Stimulated activated CD4-positive, alpha-beta T cell treated with anti-CD3 and anti-CD28 coated beads, Interleukin-4, amount 100 ng/mL, for 1 hour (primary cell): ENCODE results near the gene PCDHGA4.
A peak's percentile ranks its signal among the peaks of the same experiment; 100 is the strongest.
"Not testable (repeated sequence)": the region's sequence is repeated elsewhere in the genome, so short reads cannot be mapped to it uniquely, and the experiment has no call there.

Experiments used
- DNase-seq: peaks from one replicate; pipeline ENCODE4 v3.0.0-alpha.2; 2020

The PCDHGA4 gene

GRCh38 chr5:141354900-141355469 lies at the start of gene PCDHGA4:
TSS of gene PCDHGA4 (plus strand) at chr5:141355021. CDS start at chr5:141355108, 87 bp downstream.
- DNase-seq = no peak

DNA sequence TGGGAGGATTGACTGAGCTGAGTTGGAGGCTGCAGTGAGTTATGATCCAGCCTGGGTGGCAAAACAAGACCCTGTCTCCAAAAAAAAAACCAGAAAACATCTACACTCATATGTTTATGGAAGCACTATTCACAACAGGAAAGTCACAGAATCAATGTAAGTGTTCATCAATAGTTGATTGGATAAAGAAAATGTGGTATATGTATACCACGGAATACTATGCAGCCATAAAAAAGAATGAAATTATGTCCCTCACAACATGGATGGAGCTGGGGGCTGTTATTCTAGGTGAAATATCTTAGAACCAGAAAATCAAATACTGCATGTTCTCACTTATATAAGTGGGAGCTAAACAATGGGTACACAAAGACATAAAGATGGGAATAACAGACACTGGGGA lies 48.2 kb upstream of the PCDHGA4 start:
- no peak for DNase-seq

DNA sequence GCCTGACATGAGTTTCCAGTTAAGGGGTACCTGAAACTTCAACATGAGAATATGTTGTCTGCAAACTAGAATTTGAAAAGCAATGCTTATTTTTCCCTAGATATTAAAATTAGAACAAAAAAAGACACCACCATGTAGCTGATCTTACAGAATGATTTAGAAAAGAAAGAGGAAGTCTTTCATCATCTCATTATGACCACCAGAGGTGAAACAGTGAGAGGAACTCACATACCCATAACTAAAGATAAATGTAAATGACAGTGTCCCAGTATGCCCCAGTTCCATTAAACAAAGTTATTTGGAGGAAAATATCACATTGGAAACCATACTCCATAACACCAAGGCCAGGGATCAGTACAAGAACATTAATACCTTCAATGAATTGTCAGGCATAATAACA lies 41.1 kb upstream of the PCDHGA4 start:
- DNase-seq = no peak

GRCh38 chr5:141316963-141317362 lies 37.9 kb upstream of the PCDHGA4 start:
- not testable (repeated sequence) for DNase-seq

- no peak for DNase-seq
Observed at GRCh38 chr5:141319202-141319601, 35.6 kb upstream of the PCDHGA4 start.

- DNase-seq = no peak
Observed at GRCh38 chr5:141319699-141320098, 35.1 kb upstream of the PCDHGA4 start.

DNA sequence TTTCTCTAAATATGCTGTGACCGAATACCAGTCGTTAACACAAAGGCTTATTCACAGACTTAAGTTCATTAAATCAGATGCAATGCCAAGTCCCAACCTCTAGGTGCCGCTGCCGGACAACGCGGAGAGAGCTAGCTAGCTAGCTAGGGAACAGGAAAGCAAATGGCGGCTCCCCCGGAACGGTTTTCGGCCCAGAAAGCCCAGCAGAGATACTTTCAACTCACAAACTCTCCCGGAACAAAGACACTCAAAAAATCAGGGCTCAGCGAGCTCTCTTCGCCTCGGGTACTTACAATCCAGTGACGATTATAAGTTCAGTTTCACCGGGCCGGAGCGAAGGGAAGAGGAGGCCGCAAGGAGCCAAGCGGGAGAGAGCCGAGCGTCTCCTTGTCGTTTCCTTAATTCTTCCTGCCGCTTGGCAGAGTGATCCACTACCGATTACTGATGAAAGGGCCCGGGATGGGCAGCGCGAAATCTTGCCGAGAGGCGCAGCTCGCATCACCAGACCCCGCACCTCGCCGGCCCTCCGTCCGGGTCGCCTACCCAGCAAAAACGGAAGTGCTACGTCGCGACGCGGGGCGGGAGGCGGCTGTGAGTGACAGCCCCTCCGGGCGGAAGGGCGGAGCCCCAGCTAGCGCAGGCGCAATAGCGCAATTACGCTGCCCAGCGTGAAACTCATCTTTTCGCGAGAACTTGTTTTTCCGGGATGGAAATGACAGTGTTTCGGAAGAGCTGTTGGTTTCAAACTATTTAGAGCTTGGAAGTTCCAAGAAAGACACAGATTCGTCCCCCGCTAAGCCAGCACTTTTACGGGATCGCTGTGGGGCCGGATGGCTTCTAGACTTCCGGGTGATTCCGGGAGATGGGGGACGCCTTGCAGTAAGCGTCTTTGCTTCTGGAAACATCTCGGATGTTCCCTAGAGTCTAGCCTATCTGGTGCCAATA lies 34.3 kb upstream of the PCDHGA4 start, which contains the start of gene TAF7:
Gene TAF7, minus strand, starts transcription at position 560 of the 945 bp plus-strand sequence. CDS start 740 bp downstream, outside the sequence.
- peak; percentile 93 for DNase-seq

DNA sequence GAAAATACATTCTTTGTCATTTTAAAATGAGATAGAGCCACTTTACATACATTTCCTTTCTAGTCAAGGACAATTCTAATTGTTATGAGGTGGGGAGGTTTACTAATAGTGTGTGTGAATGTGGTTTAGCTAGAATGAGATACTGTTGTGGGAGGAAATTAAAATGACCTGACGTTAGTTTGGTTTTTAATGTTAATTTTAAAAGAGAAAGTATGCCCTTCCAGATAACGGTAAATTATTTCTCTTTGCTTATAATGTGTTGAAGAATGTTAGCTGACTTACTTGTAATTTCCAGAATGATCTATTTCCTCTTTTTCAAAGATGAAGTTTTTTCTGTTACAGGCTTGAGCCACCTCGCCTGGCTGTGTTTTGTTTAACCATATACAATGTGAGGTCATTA lies 32.6 kb upstream of the PCDHGA4 start:
- no peak for DNase-seq

- DNase-seq = peak; percentile 70
Observed at GRCh38 chr5:141326088-141326854, 28.6 kb upstream of the PCDHGA4 start.

- DNase-seq = no peak
Observed at GRCh38 chr5:141328231-141328630, 26.6 kb upstream of the PCDHGA4 start.

- DNase-seq = peak; percentile 25
Observed at GRCh38 chr5:141330299-141331080, 24.3 kb upstream of the PCDHGA4 start, which contains the start of gene PCDHGA1. TSS of gene PCDHGA1 (plus strand) at chr5:141330514.

- DNase-seq = not testable (repeated sequence)
Observed at GRCh38 chr5:141332571-141332970, 22.2 kb upstream of the PCDHGA4 start.

- DNase-seq = no peak
Observed at GRCh38 chr5:141338538-141339306, 16.1 kb upstream of the PCDHGA4 start, which contains the start of gene PCDHGA2. TSS of gene PCDHGA2 (plus strand) at chr5:141338760.

DNA sequence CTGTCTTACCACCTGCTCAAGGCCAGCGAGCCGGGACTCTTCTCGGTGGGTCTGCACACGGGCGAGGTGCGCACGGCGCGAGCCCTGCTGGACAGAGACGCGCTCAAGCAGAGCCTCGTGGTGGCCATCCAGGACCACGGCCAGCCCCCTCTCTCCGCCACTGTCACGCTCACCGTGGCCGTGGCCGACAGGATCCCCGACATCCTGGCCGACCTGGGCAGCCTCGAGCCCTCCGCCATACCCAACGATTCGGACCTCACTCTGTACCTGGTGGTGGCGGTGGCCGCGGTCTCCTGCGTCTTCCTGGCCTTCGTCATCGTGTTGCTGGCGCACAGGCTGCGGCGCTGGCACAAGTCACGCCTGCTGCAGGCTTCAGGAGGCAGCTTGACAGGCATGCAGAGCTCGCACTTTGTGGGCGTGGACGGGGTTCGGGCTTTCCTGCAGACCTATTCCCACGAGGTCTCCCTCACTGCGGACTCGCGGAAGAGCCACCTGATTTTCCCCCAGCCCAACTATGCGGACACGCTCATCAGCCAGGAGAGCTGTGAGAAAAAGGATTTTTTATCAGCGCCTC lies 14.0 kb upstream of the PCDHGA4 start:
- DNase-seq = not testable (repeated sequence)

- DNase-seq = no peak
Observed at GRCh38 chr5:141342773-141343172, 12.0 kb upstream of the PCDHGA4 start.

- DNase-seq = no peak
Observed at GRCh38 chr5:141343242-141343952, 11.4 kb upstream of the PCDHGA4 start, which contains the start of gene PCDHGA3. TSS of gene PCDHGA3 (plus strand) at chr5:141343829. CDS start at chr5:141344034, 205 bp downstream.

DNA sequence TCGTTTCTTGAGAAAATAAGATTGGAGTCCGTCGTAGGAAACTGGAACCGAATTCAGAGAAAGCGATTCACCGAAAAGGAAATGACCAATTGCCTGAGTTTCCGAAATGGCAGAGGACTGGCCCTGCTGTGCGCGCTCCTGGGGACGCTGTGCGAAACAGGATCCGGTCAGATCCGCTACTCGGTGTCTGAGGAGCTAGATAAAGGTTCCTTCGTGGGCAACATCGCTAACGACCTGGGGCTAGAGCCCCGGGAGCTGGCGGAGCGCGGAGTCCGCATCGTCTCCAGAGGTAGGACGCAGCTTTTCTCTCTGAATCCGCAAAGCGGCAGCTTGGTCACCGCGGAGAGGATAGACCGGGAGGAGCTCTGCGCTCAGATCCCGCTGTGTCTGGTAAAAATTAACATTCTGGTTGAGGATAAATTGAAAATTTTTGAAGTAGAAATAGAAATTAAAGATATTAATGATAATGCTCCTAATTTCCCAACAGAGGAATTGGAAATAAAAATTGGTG lies 10.8 kb upstream of the PCDHGA4 start:
- DNase-seq = no peak

- no peak for DNase-seq
Observed at GRCh38 chr5:141345327-141345726, 9.5 kb upstream of the PCDHGA4 start.

GRCh38 chr5:141346017-141346416 lies 8.8 kb upstream of the PCDHGA4 start:
- DNase-seq = not testable (repeated sequence)
